ENCODE results near the gene IL4R.

IL4R gene

GRCh38 chr16:27305839-27306442 is 7.8 kb upstream of the IL4R start:
- no peak overlapping the region for H2AFZ ChIP-seq (ENCODE audit: low read depth)
- no peaks in the 10 kb centered on the region for H3K27me3 ChIP-seq (ENCODE audit: insufficient read depth, low read depth)
- no peak overlapping the region for H3K9ac ChIP-seq
- no peak for TF ChIP-seq CTCF (conservative IDR thresholded peaks at IDR 0.05; ENCODE audit: low read depth, low read length)
- no peaks in the 10 kb centered on the region for H3K36me3 ChIP-seq (ENCODE audit: insufficient read depth)
- H3K27ac ChIP-seq: no peak overlapping the region
- H3K4me1 ChIP-seq (ENCODE audit: low read depth, poor library complexity, severe bottlenecking): no peaks in the 10 kb centered on the region
- H3K79me2 ChIP-seq (ENCODE audit: insufficient read depth, low read depth): no peaks in the 10 kb centered on the region
- no peak overlapping the region for H3K4me2 ChIP-seq
- H3K4me3 ChIP-seq (IDR thresholded peaks at IDR 0.05; ENCODE audit: insufficient read depth, low read depth, low read length): no peak overlapping the region
- no peaks in the 10 kb centered on the region for H4K20me1 ChIP-seq (ENCODE audit: insufficient read depth)

- Histone ChIP-seq H4K20me1 (ENCODE audit: insufficient read depth) (no peaks in the 10 kb centered on the region), H3K79me2 (ENCODE audit: insufficient read depth, low read depth) (no peaks in the 10 kb centered on the region), H3K4me3 (IDR thresholded peaks at IDR 0.05; ENCODE audit: insufficient read depth, low read depth, low read length) (no peak overlapping the region), H3K27ac (no peak overlapping the region), H3K4me2 (no peak overlapping the region), H3K9ac (no peak overlapping the region), H2AFZ (ENCODE audit: low read depth) (no peak overlapping the region), H3K36me3 (ENCODE audit: insufficient read depth) (no peaks in the 10 kb centered on the region), H3K27me3 (ENCODE audit: insufficient read depth, low read depth) (no peaks in the 10 kb centered on the region), H3K4me1 (ENCODE audit: low read depth, poor library complexity, severe bottlenecking) (peaks cover 6% of the 10 kb centered on the region)
- TF ChIP-seq CTCF (conservative IDR thresholded peaks at IDR 0.05; ENCODE audit: low read depth, low read length): no peak
These were observed 5.0 kb upstream of the IL4R start for GRCh38 chr16:27308792-27309191.

- H3K9ac ChIP-seq: no peak overlapping the region
- no peak overlapping the region for H3K4me2 ChIP-seq
- no peaks in the 10 kb centered on the region for H4K20me1 ChIP-seq (ENCODE audit: insufficient read depth)
- no peak overlapping the region for H3K4me3 ChIP-seq (IDR thresholded peaks at IDR 0.05; ENCODE audit: insufficient read depth, low read depth, low read length)
- H3K36me3 ChIP-seq (ENCODE audit: insufficient read depth): no peaks in the 10 kb centered on the region
- peaks cover 19% of the 10 kb centered on the region for H3K4me1 ChIP-seq (ENCODE audit: low read depth, poor library complexity, severe bottlenecking)
- H3K27ac ChIP-seq: no peak overlapping the region
- H2AFZ ChIP-seq (ENCODE audit: low read depth): no peak overlapping the region
- no peaks in the 10 kb centered on the region for H3K27me3 ChIP-seq (ENCODE audit: insufficient read depth, low read depth)
- TF ChIP-seq CTCF (conservative IDR thresholded peaks at IDR 0.05; ENCODE audit: low read depth, low read length): no peak
- no peaks in the 10 kb centered on the region; the same call in 1 of the 2 replicates for H3K79me2 ChIP-seq (ENCODE audit: insufficient read depth, low read depth)
These were observed 3.0 kb upstream of the IL4R start for GRCh38 chr16:27310576-27311447.

- H4K20me1 ChIP-seq (ENCODE audit: insufficient read depth): no peaks in the 10 kb centered on the region
- no peak overlapping the region for H2AFZ ChIP-seq (ENCODE audit: low read depth)
- peaks cover 19% of the 10 kb centered on the region for H3K4me1 ChIP-seq (ENCODE audit: low read depth, poor library complexity, severe bottlenecking)
- no peak overlapping the region for H3K27ac ChIP-seq
- H3K4me2 ChIP-seq: no peak overlapping the region
- no peaks in the 10 kb centered on the region; the same call in 1 of the 2 replicates for H3K79me2 ChIP-seq (ENCODE audit: insufficient read depth, low read depth)
- no peak for TF ChIP-seq CTCF (conservative IDR thresholded peaks at IDR 0.05; ENCODE audit: low read depth, low read length)
- H3K4me3 ChIP-seq (IDR thresholded peaks at IDR 0.05; ENCODE audit: insufficient read depth, low read depth, low read length): no peak overlapping the region
- H3K9ac ChIP-seq: no peak overlapping the region
- no peaks in the 10 kb centered on the region for H3K36me3 ChIP-seq (ENCODE audit: insufficient read depth)
- no peaks in the 10 kb centered on the region for H3K27me3 ChIP-seq (ENCODE audit: insufficient read depth, low read depth)
These were observed 2.3 kb upstream of the IL4R start for GRCh38 chr16:27311448-27311830.

Measured in KMS-11 (cell line).